ENCODE data around the gene ABL1.

ABL1 gene

GRCh38 chr9:130888146-130888885 lies 53.3 kb downstream of the ABL1 start:
- H3K27me3 ChIP-seq (ENCODE audit: insufficient read depth, low read length, poor library complexity, severe bottlenecking), result no peaks in the 10 kb centered on the region
- H3K4me1 ChIP-seq (ENCODE audit: insufficient read depth, low read length, poor library complexity, severe bottlenecking), result no peaks in the 10 kb centered on the region
- TF ChIP-seq, protein P1, sequence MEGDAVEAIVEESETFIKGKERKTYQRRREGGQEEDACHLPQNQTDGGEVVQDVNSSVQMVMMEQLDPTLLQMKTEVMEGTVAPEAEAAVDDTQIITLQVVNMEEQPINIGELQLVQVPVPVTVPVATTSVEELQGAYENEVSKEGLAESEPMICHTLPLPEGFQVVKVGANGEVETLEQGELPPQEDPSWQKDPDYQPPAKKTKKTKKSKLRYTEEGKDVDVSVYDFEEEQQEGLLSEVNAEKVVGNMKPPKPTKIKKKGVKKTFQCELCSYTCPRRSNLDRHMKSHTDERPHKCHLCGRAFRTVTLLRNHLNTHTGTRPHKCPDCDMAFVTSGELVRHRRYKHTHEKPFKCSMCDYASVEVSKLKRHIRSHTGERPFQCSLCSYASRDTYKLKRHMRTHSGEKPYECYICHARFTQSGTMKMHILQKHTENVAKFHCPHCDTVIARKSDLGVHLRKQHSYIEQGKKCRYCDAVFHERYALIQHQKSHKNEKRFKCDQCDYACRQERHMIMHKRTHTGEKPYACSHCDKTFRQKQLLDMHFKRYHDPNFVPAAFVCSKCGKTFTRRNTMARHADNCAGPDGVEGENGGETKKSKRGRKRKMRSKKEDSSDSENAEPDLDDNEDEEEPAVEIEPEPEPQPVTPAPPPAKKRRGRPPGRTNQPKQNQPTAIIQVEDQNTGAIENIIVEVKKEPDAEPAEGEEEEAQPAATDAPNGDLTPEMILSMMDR (conservative IDR thresholded peaks at IDR 0.05; ENCODE audit: low read length), result no peak
- TF ChIP-seq EZH2phosphoT487 (IDR thresholded peaks at IDR 0.05; ENCODE audit: borderline replicate concordance), result no peak
- no peaks in the 10 kb centered on the region for H3K79me2 ChIP-seq (ENCODE audit: insufficient read depth, low read length)
- H3K4me3 ChIP-seq (ENCODE audit: low read length, poor library complexity, severe bottlenecking), result no peak overlapping the region
- H3K36me3 ChIP-seq (ENCODE audit: insufficient read depth, low read length), result peaks cover 15% of the 10 kb centered on the region; the same call in 1 of the 2 replicates
- H3K9ac ChIP-seq (ENCODE audit: low read depth, low read length, poor library complexity, severe bottlenecking), result no peak overlapping the region
- no peaks in the 10 kb centered on the region for H3K9me2 ChIP-seq (replicated peaks; ENCODE audit: low read depth, low read length)
- H3K9me3 ChIP-seq (ENCODE audit: insufficient read depth, low read depth, low read length), result no peaks in the 10 kb centered on the region
- no peak overlapping the region for H3K4me2 ChIP-seq (ENCODE audit: low read depth, low read length, poor library complexity, severe bottlenecking)
- H3F3A ChIP-seq (ENCODE audit: low read depth), result no peaks in the 10 kb centered on the region
- no peak overlapping the region for H2AFZ ChIP-seq (ENCODE audit: low read length)
- H4K20me1 ChIP-seq (ENCODE audit: insufficient read depth, low read length, poor library complexity, severe bottlenecking), result no peaks in the 10 kb centered on the region

GRCh38 chr9:130890124-130890523 lies 55.1 kb downstream of the ABL1 start:
- no peaks in the 10 kb centered on the region for H3K4me1 ChIP-seq (ENCODE audit: insufficient read depth, low read length, poor library complexity, severe bottlenecking)
- H4K20me1 ChIP-seq (ENCODE audit: insufficient read depth, low read length, poor library complexity, severe bottlenecking), result no peaks in the 10 kb centered on the region
- H3K4me2 ChIP-seq (ENCODE audit: low read depth, low read length, poor library complexity, severe bottlenecking), result no peak overlapping the region
- H3K36me3 ChIP-seq (ENCODE audit: insufficient read depth, low read length), result peaks cover 5% of the 10 kb centered on the region; the same call in 1 of the 2 replicates
- H3K27me3 ChIP-seq (ENCODE audit: insufficient read depth, low read length, poor library complexity, severe bottlenecking), result no peaks in the 10 kb centered on the region
- no peaks in the 10 kb centered on the region for H3K9me3 ChIP-seq (ENCODE audit: insufficient read depth, low read depth, low read length)
- H3K9ac ChIP-seq (ENCODE audit: low read depth, low read length, poor library complexity, severe bottlenecking), result no peak overlapping the region
- no peaks in the 10 kb centered on the region for H3K79me2 ChIP-seq (ENCODE audit: insufficient read depth, low read length)
- H3K9me2 ChIP-seq (replicated peaks; ENCODE audit: low read depth, low read length), result no peaks in the 10 kb centered on the region
- H3F3A ChIP-seq (ENCODE audit: low read depth), result no peaks in the 10 kb centered on the region
- TF ChIP-seq EZH2phosphoT487 (IDR thresholded peaks at IDR 0.05; ENCODE audit: borderline replicate concordance), result no peak
- TF ChIP-seq, protein P1 (conservative IDR thresholded peaks at IDR 0.05; ENCODE audit: low read length), result no peak
- H2AFZ ChIP-seq (ENCODE audit: low read length), result no peak overlapping the region
- H3K4me3 ChIP-seq (ENCODE audit: low read length, poor library complexity, severe bottlenecking), result no peak overlapping the region

DNA sequence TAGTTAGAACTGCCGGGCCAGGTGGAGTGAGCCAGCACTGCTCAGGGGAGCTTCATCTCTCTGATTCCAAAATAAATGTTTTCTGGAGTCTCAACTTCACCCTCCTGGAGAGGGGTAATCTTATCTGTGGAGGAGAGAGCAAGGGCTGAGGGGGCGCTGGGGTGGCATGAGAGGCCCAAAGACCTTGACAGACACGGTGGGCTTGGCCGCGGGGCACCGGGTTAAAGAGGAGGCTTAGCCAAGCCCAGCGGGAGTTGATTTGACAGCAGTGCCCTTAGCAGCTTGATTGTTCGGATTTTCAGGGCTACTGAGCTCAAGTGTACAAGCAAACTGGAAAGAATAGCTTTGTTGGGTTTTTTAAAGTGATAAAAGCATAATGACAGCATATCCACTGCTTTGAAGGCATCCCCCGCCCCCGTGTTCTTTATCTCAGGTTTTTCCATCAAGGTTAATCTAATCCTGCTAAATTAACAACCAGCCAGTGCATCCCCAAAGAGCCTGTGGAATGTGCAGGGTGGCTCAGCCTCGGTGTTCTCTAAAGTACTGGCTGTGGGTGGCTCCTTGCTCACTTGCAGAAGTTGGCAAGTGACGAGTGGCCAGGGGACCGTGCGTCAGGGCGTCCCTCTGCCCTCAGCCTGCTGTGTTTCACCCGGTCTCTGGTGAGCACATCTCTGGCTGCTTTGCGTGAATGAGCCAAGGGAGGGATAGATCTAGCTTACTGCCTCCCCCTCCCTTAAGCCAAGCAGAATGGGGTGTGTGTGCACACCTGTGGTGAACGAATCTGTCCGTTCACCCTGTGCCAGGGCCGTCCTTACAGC lies 56.0 kb downstream of the ABL1 start:
- Histone ChIP-seq H3K4me3 (ENCODE audit: low read length, poor library complexity, severe bottlenecking) (no peak overlapping the region), H3K9me3 (ENCODE audit: insufficient read depth, low read depth, low read length) (no peaks in the 10 kb centered on the region), H3K27me3 (ENCODE audit: insufficient read depth, low read length, poor library complexity, severe bottlenecking) (no peaks in the 10 kb centered on the region), H3K4me2 (ENCODE audit: low read depth, low read length, poor library complexity, severe bottlenecking) (no peak overlapping the region), H3K4me1 (ENCODE audit: insufficient read depth, low read length, poor library complexity, severe bottlenecking) (no peaks in the 10 kb centered on the region), H3K36me3 (ENCODE audit: insufficient read depth, low read length) (no peaks in the 10 kb centered on the region; the same call in 1 of the 2 replicates), H3K79me2 (ENCODE audit: insufficient read depth, low read length) (no peaks in the 10 kb centered on the region), H3F3A (ENCODE audit: low read depth) (no peaks in the 10 kb centered on the region), H3K9me2 (replicated peaks; ENCODE audit: low read depth, low read length) (no peaks in the 10 kb centered on the region), H4K20me1 (ENCODE audit: insufficient read depth, low read length, poor library complexity, severe bottlenecking) (no peaks in the 10 kb centered on the region), H3K9ac (ENCODE audit: low read depth, low read length, poor library complexity, severe bottlenecking) (no peak overlapping the region), H2AFZ (ENCODE audit: low read length) (no peak overlapping the region)
- TF ChIP-seq, protein P1 (conservative IDR thresholded peaks at IDR 0.05; ENCODE audit: low read length), result no peak
- TF ChIP-seq EZH2phosphoT487 (IDR thresholded peaks at IDR 0.05; ENCODE audit: borderline replicate concordance), result no peak
